ENCODE results near the gene LMAN1.

LMAN1 gene

DNA sequence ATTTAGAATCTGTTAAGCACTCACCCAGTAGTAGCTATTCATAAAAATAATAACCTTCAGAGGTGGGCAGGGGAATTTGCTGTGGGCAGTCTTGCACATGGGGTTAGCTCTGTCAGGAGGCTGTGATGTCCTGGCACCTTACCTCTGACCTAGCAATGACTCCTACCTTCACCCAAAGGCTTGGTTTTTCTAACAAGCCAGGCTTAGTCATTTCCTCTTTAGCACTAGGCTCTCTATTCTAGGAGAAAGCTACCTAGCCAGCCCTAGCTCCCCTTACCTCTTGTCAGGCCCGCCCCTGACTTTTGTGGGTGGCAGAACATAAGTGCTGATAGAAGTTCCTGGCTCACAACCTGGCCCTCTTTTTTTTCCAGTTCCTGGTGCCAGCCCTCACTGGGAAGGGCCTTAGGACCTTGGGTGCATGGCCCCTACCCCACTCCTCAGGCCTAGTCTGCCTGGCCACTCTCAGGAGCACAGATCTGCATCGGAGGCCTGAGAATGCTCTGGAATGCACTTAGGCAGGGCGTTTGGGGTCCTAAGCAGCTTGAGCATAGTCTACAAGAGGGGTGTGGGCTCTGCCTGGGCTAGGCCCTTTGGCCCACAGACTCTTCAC lies 58.3 kb downstream of the LMAN1 start:
- Mint-ChIP-seq H3K4me3 (no peak overlapping the region), H3K27ac (no peak overlapping the region), H3K36me3 (ENCODE audit: low read depth) (no peaks in the 10 kb centered on the region), H3K4me1 (no peaks in the 10 kb centered on the region), H3K9me3 (no peaks in the 10 kb centered on the region), H3K27me3 (ENCODE audit: low read depth) (peaks cover 35% of the 10 kb centered on the region)
- no peak for TF ChIP-seq CTCF (IDR thresholded peaks at IDR 0.05; ENCODE audit: unreplicated experiment in 3 of 3)

- TF ChIP-seq CTCF (IDR thresholded peaks at IDR 0.05; ENCODE audit: unreplicated experiment in 3 of 3): no peak
- Mint-ChIP-seq H3K27me3 (ENCODE audit: low read depth) (peaks cover 42% of the 10 kb centered on the region), H3K27ac (no peak overlapping the region), H3K4me3 (no peak overlapping the region), H3K4me1 (no peaks in the 10 kb centered on the region), H3K9me3 (no peaks in the 10 kb centered on the region), H3K36me3 (ENCODE audit: low read depth) (no peaks in the 10 kb centered on the region)
Measured at GRCh38 chr18:59298871-59299270, 60.2 kb downstream of the LMAN1 start.

DNA sequence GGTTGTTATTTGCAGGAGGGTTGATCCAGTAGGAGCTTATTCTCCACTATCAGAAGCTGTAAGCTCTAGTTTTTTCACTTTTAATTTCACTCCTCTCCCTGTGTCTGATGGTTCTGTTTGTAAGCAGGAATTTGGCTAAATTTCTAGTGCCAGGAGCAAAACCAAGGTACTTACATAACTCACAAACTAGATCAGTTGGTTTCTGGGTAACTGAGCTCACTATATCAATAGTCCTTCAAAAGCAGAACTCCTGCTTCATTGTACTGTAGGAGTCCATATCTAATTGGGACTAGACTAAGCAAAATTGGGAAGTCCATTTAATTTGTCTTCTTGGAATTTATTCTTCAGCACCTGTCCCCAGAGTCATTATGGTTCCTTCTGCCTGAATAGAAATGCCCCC lies 65.7 kb downstream of the LMAN1 start:
- Mint-ChIP-seq H3K27me3 (ENCODE audit: low read depth) (peaks cover 60% of the 10 kb centered on the region), H3K4me3 (no peak overlapping the region), H3K36me3 (ENCODE audit: low read depth) (no peaks in the 10 kb centered on the region), H3K27ac (no peak overlapping the region), H3K4me1 (no peaks in the 10 kb centered on the region), H3K9me3 (no peaks in the 10 kb centered on the region)
- no peak for TF ChIP-seq CTCF (IDR thresholded peaks at IDR 0.05; ENCODE audit: unreplicated experiment in 3 of 3)

- Mint-ChIP-seq H3K4me3 (no peak overlapping the region), H3K36me3 (ENCODE audit: low read depth) (no peaks in the 10 kb centered on the region), H3K4me1 (no peaks in the 10 kb centered on the region), H3K27ac (no peak overlapping the region), H3K9me3 (no peaks in the 10 kb centered on the region), H3K27me3 (ENCODE audit: low read depth) (peaks cover 70% of the 10 kb centered on the region)
- no peak for TF ChIP-seq CTCF (IDR thresholded peaks at IDR 0.05; ENCODE audit: unreplicated experiment in 3 of 3)
Measured at GRCh38 chr18:59286341-59286740, 72.7 kb downstream of the LMAN1 start.

- TF ChIP-seq CTCF (IDR thresholded peaks at IDR 0.05; ENCODE audit: unreplicated experiment in 3 of 3): no peak
- no peak overlapping the region for H3K27ac Mint-ChIP-seq
- H3K4me3 Mint-ChIP-seq: no peak overlapping the region
- no peaks in the 10 kb centered on the region for H3K9me3 Mint-ChIP-seq
- peaks cover 96% of the 10 kb centered on the region for H3K27me3 Mint-ChIP-seq (ENCODE audit: low read depth)
- no peaks in the 10 kb centered on the region for H3K36me3 Mint-ChIP-seq (ENCODE audit: low read depth)
- H3K4me1 Mint-ChIP-seq: no peaks in the 10 kb centered on the region
Measured at GRCh38 chr18:59282341-59282740, 76.7 kb downstream of the LMAN1 start.

DNA sequence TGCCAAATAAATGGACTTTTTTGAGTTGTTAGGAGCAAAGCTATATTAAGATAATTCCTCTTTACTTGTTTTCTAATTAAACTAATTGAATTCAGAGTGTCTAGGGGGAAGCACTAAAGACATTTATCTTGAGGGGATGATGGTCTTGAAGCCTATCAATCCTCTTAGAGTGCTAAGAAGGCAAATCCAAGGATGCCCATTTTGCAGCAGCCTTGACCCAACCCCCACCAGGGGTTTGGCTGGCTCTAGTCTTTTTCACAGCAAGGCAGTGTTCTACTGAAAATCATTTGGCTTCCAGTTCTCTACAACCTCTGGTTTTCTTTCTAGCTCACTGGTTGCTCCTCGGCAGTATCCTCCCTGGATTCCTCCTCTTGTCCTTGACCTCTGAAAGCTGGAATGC lies 79.3 kb downstream of the LMAN1 start:
- no peak overlapping the region for H3K27ac Mint-ChIP-seq
- H3K4me3 Mint-ChIP-seq: no peak overlapping the region
- H3K36me3 Mint-ChIP-seq (ENCODE audit: low read depth): no peaks in the 10 kb centered on the region
- no peaks in the 10 kb centered on the region for H3K9me3 Mint-ChIP-seq
- no peaks in the 10 kb centered on the region for H3K4me1 Mint-ChIP-seq
- TF ChIP-seq CTCF (IDR thresholded peaks at IDR 0.05; ENCODE audit: unreplicated experiment in 3 of 3): no peak
- H3K27me3 Mint-ChIP-seq (ENCODE audit: low read depth): peaks cover 100% of the 10 kb centered on the region

Measured in nephron (organoid).